Smooth muscle cell of the umbilical artery (primary cell): Measurements from ENCODE around the gene RPL10A. TPM values are rescaled to one million over a fixed set of nuclear protein-coding genes. Genes with fewer than 3 reads are reported as not detected.

ENCODE experiments used
- total RNA-seq: library from RNA; depleted of rRNA; stranded (reverse); fragments of >200 nt; gene quantifications from 2 replicates; pipeline ENCODE4 v1.2.3, GENCODE V29; 2014

RPL10A gene
- total RNA-seq: 1,232 and 1,523 TPM in 2 replicates

GRCh38 chr6:35468181-35468979 is at the start of gene RPL10A:
Gene RPL10A (plus strand): TSS chr6:35468401. CDS start chr6:35468435, 34 bp downstream.

GRCh38 chr6:35452183-35453090 is 15.8 kb upstream of the RPL10A start, which contains the start of gene FANCE:
Gene FANCE (plus strand): TSS chr6:35452338. CDS start chr6:35452546, 208 bp downstream.

GRCh38 chr6:35496841-35497570 is 28.8 kb downstream of the RPL10A start, which contains the start of gene TEAD3:
Gene TEAD3 (minus strand): TSS chr6:35497079.

GRCh38 chr6:35512740-35513139 is 44.5 kb downstream of the RPL10A start, which contains the start of gene TULP1:
Gene TULP1 (minus strand): TSS chr6:35512896. CDS start chr6:35512858, 38 bp downstream.

Other genes with a start within 250 kb of the RPL10A start
- gene ZNF76, start 208.7 kb upstream of the RPL10A start, total RNA-seq: 10.7 and 12.5 TPM in 2 replicates
- gene DEF6, start 170.6 kb upstream of the RPL10A start, total RNA-seq: 1.2 TPM in 2 replicates
- 8.0 and 16.5 TPM in 2 replicates for gene PPARD, start 125.8 kb upstream of the RPL10A start, total RNA-seq
- gene FANCE, start 16.1 kb upstream of the RPL10A start, total RNA-seq: 3.3 and 4.4 TPM in 2 replicates
- gene TEAD3, start 28.7 kb downstream of the RPL10A start, total RNA-seq: 8.9 and 14.1 TPM in 2 replicates
- gene TULP1, start 44.5 kb downstream of the RPL10A start, total RNA-seq: not detected in 2 replicates
- 1.8 and 8.9 TPM in 2 replicates for gene FKBP5, start 220.5 kb downstream of the RPL10A start, total RNA-seq